ENCODE measurements around the gene TMOD1. TPM values are rescaled to one million over a fixed set of nuclear protein-coding genes. Genes with fewer than 3 reads are reported as not detected.

Gene TMOD1
- total RNA-seq, 5 donors from 2014 or later (not counting 1 experiment from before 2014, with no cell fraction given), result 0.70 to 1.9 (median 1.3) TPM

DNA sequence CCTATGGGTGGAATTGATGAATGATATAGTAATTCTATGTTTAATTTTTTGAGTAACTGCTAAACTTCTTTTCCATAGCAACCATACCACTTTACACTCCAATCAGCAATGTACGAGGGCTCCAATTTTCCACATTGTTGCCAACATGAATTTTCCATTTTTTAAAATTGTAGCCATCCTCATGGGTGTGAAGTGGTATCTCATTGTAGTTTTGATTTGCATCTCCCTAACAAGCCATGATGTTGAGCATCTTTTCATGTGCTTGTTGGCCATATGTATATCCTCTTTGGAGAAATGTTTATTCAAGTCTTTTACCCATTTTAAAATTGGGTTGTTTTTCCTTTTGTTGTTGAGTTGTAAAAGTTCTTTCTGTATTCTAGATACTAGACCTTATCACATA lies 48.9 kb downstream of the TMOD1 start:
- POLR2A ChIA-PET, result no interaction called here

GRCh38 chr9:97551308-97551707 lies 49.8 kb downstream of the TMOD1 start:
- no peaks in the 10 kb centered on the region for H3K4me1 ChIP-seq (ENCODE audit: control insufficient read depth in 1 of 2, extremely low read depth in 1 of 2, insufficient read depth in 2 of 2, low read length in 2 of 2)
- ATAC-seq (replicated peaks in 1 of 4), result no peak
- Mint-ChIP-seq H3K9me3 (no peaks in the 10 kb centered on the region), H3K27me3 (peaks cover 41 to 45% of the 10 kb centered on the region in 2 donors), H3K27ac (no peak overlapping the region), H3K4me3 (no peak overlapping the region), H3K36me3 (no peaks in the 10 kb centered on the region), H3K4me1 (no peaks in the 10 kb centered on the region)
- H3K4me3 ChIP-seq (ENCODE audit: control insufficient read depth in 1 of 2, extremely low read depth in 1 of 2, low read length in 1 of 2), result no peak overlapping the region
- H3K27me3 ChIP-seq (replicated peaks in 1 of 2; ENCODE audit: control insufficient read depth in 2 of 2, extremely low read depth in 1 of 2, insufficient read depth in 2 of 2, low read length in 1 of 2), result peaks cover 0 to 27% of the 10 kb centered on the region in 2 experiments
- H3K27ac ChIP-seq (ENCODE audit: low read length), result no peak overlapping the region
- no peaks in the 10 kb centered on the region for H3K9me3 ChIP-seq
- H3K36me3 ChIP-seq (ENCODE audit: control insufficient read depth in 2 of 2, extremely low read depth in 1 of 2, insufficient read depth in 1 of 2, low read length in 1 of 2), result no peaks in the 10 kb centered on the region
- WGBS (ENCODE audit: insufficient coverage), result no CpG with 5 or more reads among the region's 5 CpGs
- no peak for DNase-seq
- ChIA-PET CTCF (no interaction called here), POLR2A (no interaction called here)

More for the DNA sequence above, 48.9 kb downstream of the TMOD1 start:
- no peak for ATAC-seq (replicated peaks in 1 of 4)
- Mint-ChIP-seq H3K27ac (no peak overlapping the region), H3K4me1 (no peaks in the 10 kb centered on the region), H3K36me3 (no peaks in the 10 kb centered on the region), H3K4me3 (no peak overlapping the region), H3K27me3 (peaks cover 33 to 38% of the 10 kb centered on the region in 2 donors), H3K9me3 (no peaks in the 10 kb centered on the region)
- H3K36me3 ChIP-seq (ENCODE audit: control insufficient read depth in 2 of 2, extremely low read depth in 1 of 2, insufficient read depth in 1 of 2, low read length in 1 of 2), result no peaks in the 10 kb centered on the region
- H3K4me1 ChIP-seq (ENCODE audit: control insufficient read depth in 1 of 2, extremely low read depth in 1 of 2, insufficient read depth in 2 of 2, low read length in 2 of 2), result no peaks in the 10 kb centered on the region
- no peaks in the 10 kb centered on the region for H3K9me3 ChIP-seq
- no peak overlapping the region for H3K4me3 ChIP-seq (ENCODE audit: control insufficient read depth in 1 of 2, extremely low read depth in 1 of 2, low read length in 1 of 2)
- H3K27me3 ChIP-seq (replicated peaks in 1 of 2; ENCODE audit: control insufficient read depth in 2 of 2, extremely low read depth in 1 of 2, insufficient read depth in 2 of 2, low read length in 1 of 2), result peaks cover 0 to 21% of the 10 kb centered on the region in 2 experiments
- no CpG with 5 or more reads among the region's 1 CpG for WGBS (ENCODE audit: insufficient coverage)
- CTCF ChIA-PET, result no interaction called here
- DNase-seq, result no peak
- H3K27ac ChIP-seq (ENCODE audit: low read length), result no peak overlapping the region

DNA sequence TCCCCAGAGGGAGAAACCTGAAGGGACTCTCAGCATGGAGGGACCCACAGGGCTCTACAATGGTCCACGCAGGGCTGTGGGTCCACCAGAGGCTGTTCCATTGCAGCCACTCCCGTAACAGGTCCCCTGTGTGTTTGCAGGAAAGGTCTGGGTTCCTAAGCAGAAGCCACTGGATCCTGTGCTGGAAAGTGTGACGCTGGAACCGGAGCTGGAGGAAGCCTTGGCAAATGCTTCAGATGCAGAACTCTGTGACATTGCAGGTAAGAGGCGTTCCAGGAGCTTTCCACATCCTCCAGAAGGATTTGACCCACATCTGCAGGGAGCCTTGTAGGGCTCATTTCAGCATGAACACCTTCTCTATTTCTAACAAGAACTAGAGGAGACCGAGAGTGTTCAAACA lies 51.7 kb downstream of the TMOD1 start:
- Histone ChIP-seq H3K36me3 (ENCODE audit: control insufficient read depth in 2 of 2, extremely low read depth in 1 of 2, insufficient read depth in 1 of 2, low read length in 1 of 2) (no peaks in the 10 kb centered on the region), H3K27ac (ENCODE audit: low read length) (no peak overlapping the region), H3K9me3 (no peaks in the 10 kb centered on the region), H3K4me3 (ENCODE audit: control insufficient read depth in 1 of 2, extremely low read depth in 1 of 2, low read length in 1 of 2) (no peak overlapping the region), H3K27me3 (replicated peaks in 1 of 2; ENCODE audit: control insufficient read depth in 2 of 2, extremely low read depth in 1 of 2, insufficient read depth in 2 of 2, low read length in 1 of 2) (peaks cover 0 to 35% of the 10 kb centered on the region in 2 experiments), H3K4me1 (ENCODE audit: control insufficient read depth in 1 of 2, extremely low read depth in 1 of 2, insufficient read depth in 2 of 2, low read length in 2 of 2) (no peaks in the 10 kb centered on the region)
- ChIA-PET POLR2A (no interaction called here), CTCF (no interaction called here)
- H3K27ac Mint-ChIP-seq, result no peak overlapping the region
- H3K27me3 Mint-ChIP-seq, result peaks cover 44 to 45% of the 10 kb centered on the region in 2 donors
- DNase-seq (no peak), ATAC-seq (replicated peaks in 1 of 4) (no peak)
- 77% methylated on average over 6 of the region's 6 CpGs for WGBS (ENCODE audit: insufficient coverage)
- no peak overlapping the region for H3K4me3 Mint-ChIP-seq
- H3K36me3 Mint-ChIP-seq, result no peaks in the 10 kb centered on the region
- H3K4me1 Mint-ChIP-seq, result no peaks in the 10 kb centered on the region
- H3K9me3 Mint-ChIP-seq, result no peaks in the 10 kb centered on the region

DNA sequence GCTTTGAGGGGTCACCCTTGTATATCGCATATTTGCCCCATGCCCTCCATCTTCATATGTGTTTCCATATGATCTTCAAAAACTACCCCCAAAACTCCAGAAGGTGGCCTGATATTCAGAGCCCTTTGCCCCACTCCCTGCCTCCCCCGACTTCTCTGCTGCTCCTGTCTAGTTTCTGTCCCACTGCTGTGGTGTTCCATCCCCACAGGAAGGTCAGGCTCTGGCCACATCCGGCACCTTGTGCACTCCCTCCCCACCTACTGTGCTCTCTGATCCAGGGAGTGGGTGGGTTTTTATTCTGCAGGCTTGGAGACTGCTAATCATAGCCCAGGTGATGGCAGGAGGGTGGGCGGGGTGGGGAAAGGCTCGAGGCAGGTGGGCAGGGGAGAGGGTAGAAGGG lies 52.4 kb downstream of the TMOD1 start:
- Mint-ChIP-seq H3K27me3 (peaks cover 38 to 46% of the 10 kb centered on the region in 2 donors), H3K4me3 (no peak overlapping the region), H3K27ac (no peak overlapping the region), H3K4me1 (peaks cover under 1 to 2% (median under 1%) of the 10 kb centered on the region in 3 donors), H3K36me3 (no peaks in the 10 kb centered on the region), H3K9me3 (no peaks in the 10 kb centered on the region)
- ChIA-PET CTCF (no interaction called here), POLR2A (no interaction called here)
- Histone ChIP-seq H3K36me3 (ENCODE audit: control insufficient read depth in 2 of 2, extremely low read depth in 1 of 2, insufficient read depth in 1 of 2, low read length in 1 of 2) (no peaks in the 10 kb centered on the region), H3K27ac (ENCODE audit: low read length) (no peak overlapping the region), H3K4me1 (ENCODE audit: control insufficient read depth in 1 of 2, extremely low read depth in 1 of 2, insufficient read depth in 2 of 2, low read length in 2 of 2) (no peaks in the 10 kb centered on the region), H3K4me3 (ENCODE audit: control insufficient read depth in 1 of 2, extremely low read depth in 1 of 2, low read length in 1 of 2) (no peak overlapping the region), H3K27me3 (replicated peaks in 1 of 2; ENCODE audit: control insufficient read depth in 2 of 2, extremely low read depth in 1 of 2, insufficient read depth in 2 of 2, low read length in 1 of 2) (peaks cover 0 to 38% of the 10 kb centered on the region in 2 experiments), H3K9me3 (no peaks in the 10 kb centered on the region)
- no peak for ATAC-seq (replicated peaks in 1 of 4)
- 78% methylated on average over 4 of the region's 5 CpGs for WGBS (ENCODE audit: insufficient coverage)
- no peak for DNase-seq

- Histone ChIP-seq H3K36me3 (ENCODE audit: control insufficient read depth in 2 of 2, extremely low read depth in 1 of 2, insufficient read depth in 1 of 2, low read length in 1 of 2) (no peaks in the 10 kb centered on the region), H3K4me3 (ENCODE audit: control insufficient read depth in 1 of 2, extremely low read depth in 1 of 2, low read length in 1 of 2) (no peak overlapping the region), H3K9me3 (no peaks in the 10 kb centered on the region), H3K27ac (ENCODE audit: low read length) (no peak overlapping the region), H3K4me1 (ENCODE audit: control insufficient read depth in 1 of 2, extremely low read depth in 1 of 2, insufficient read depth in 2 of 2, low read length in 2 of 2) (no peaks in the 10 kb centered on the region), H3K27me3 (replicated peaks in 1 of 2; ENCODE audit: control insufficient read depth in 2 of 2, extremely low read depth in 1 of 2, insufficient read depth in 2 of 2, low read length in 1 of 2) (peaks cover 0 to 45% of the 10 kb centered on the region in 2 experiments)
- DNase-seq, result no peak
- Mint-ChIP-seq H3K36me3 (no peaks in the 10 kb centered on the region), H3K4me3 (no peak overlapping the region), H3K9me3 (no peaks in the 10 kb centered on the region), H3K27me3 (peaks cover 33 to 46% of the 10 kb centered on the region in 2 donors), H3K27ac (no peak overlapping the region), H3K4me1 (peaks cover 2 to 6% (median 5%) of the 10 kb centered on the region in 3 donors)
- no peak for ATAC-seq (replicated peaks in 1 of 4)
- ChIA-PET CTCF (no interaction called here), POLR2A (no interaction called here)
- WGBS (ENCODE audit: insufficient coverage), result 88% methylated on average over 5 of the region's 6 CpGs
Measured at GRCh38 chr9:97554566-97555075, 53.2 kb downstream of the TMOD1 start.

GRCh38 chr9:97555164-97555563 lies 53.7 kb downstream of the TMOD1 start:
- no peak overlapping the region for H3K4me3 Mint-ChIP-seq

More at GRCh38 chr9:97555164-97555563, 53.7 kb downstream of the TMOD1 start:
- POLR2A ChIA-PET, result no interaction called here
- Histone ChIP-seq H3K4me3 (ENCODE audit: control insufficient read depth in 1 of 2, extremely low read depth in 1 of 2, low read length in 1 of 2) (no peak overlapping the region), H3K36me3 (ENCODE audit: control insufficient read depth in 2 of 2, extremely low read depth in 1 of 2, insufficient read depth in 1 of 2, low read length in 1 of 2) (no peaks in the 10 kb centered on the region), H3K27me3 (replicated peaks in 1 of 2; ENCODE audit: control insufficient read depth in 2 of 2, extremely low read depth in 1 of 2, insufficient read depth in 2 of 2, low read length in 1 of 2) (peaks cover 0 to 45% of the 10 kb centered on the region in 2 experiments), H3K9me3 (no peaks in the 10 kb centered on the region), H3K27ac (ENCODE audit: low read length) (no peak overlapping the region), H3K4me1 (ENCODE audit: control insufficient read depth in 1 of 2, extremely low read depth in 1 of 2, insufficient read depth in 2 of 2, low read length in 2 of 2) (no peaks in the 10 kb centered on the region)
- 74% methylated on average over 9 of the region's 15 CpGs for WGBS (ENCODE audit: insufficient coverage)
- ATAC-seq (replicated peaks in 1 of 4) (no peak), DNase-seq (no peak)
- CTCF ChIA-PET, result no interaction called here
- no peaks in the 10 kb centered on the region for H3K9me3 Mint-ChIP-seq
- peaks cover 39 to 51% of the 10 kb centered on the region in 2 donors for H3K27me3 Mint-ChIP-seq
- H3K4me1 Mint-ChIP-seq, result peaks cover 4 to 6% (median 5%) of the 10 kb centered on the region in 3 donors
- H3K36me3 Mint-ChIP-seq, result no peaks in the 10 kb centered on the region
- no peak overlapping the region for H3K27ac Mint-ChIP-seq
